ENCODE measurements around the gene PFKFB3. TPM values are rescaled to one million over a fixed set of nuclear protein-coding genes. Genes with fewer than 3 reads are reported as not detected.

The PFKFB3 gene
- total and polyA plus RNA-seq, 9 of the 15 experiments (the other 6 are each of a cell fraction or from before 2014, with no cell fraction given): 0.46 to 21.6 (median 7.8) TPM

- no peak overlapping the region for H3K4me2 ChIP-seq (ENCODE audit: insufficient read depth, low read length)
- peaks cover 73% of the 10 kb centered on the region; the same call in 2 of the 3 replicates for H3K36me3 ChIP-seq (ENCODE audit: control insufficient read depth, insufficient read depth, low read length)
- H3K4me1 ChIP-seq (replicated peaks in 1 of 2; ENCODE audit: control insufficient read depth in 2 of 2, insufficient read depth in 2 of 2, low read length in 2 of 2): peaks cover 0 to 8% of the 10 kb centered on the region in 2 experiments; a peak in 1 of 5 replicates
- ATAC-seq (no peak), DNase-seq (ENCODE audit: extremely low read depth in 1 of 4, low spot score in 3 of 4) (no peak), FAIRE-seq (no peak)
- intact Hi-C loops (cut with micrococcal nuclease): no loop called here
- H3K27me3 ChIP-seq (ENCODE audit: control insufficient read depth in 2 of 2, insufficient read depth in 2 of 2, low read length in 2 of 2): no peaks in the 10 kb centered on the region
- TF ChIP-seq ETS2 (tag; IDR thresholded peaks at IDR 0.05; ENCODE audit: borderline replicate concordance, poor library complexity, severe bottlenecking) (no peak), ILK (tag; IDR thresholded peaks at IDR 0.05; ENCODE audit: borderline replicate concordance, low read depth) (no peak), MXD1 (CRISPR knock-in tag; IDR thresholded peaks at IDR 0.05; ENCODE audit: borderline replicate concordance, poor library complexity, severe bottlenecking) (no peak), ZEB2 (IDR thresholded peaks at IDR 0.05) (no peak), CBX5 (IDR thresholded peaks at IDR 0.05; ENCODE audit: borderline replicate concordance, low read depth) (no peak), NR1H2 (CRISPR knock-in tag; IDR thresholded peaks at IDR 0.05) (no peak), DMBX1 (CRISPR knock-in tag; IDR thresholded peaks at IDR 0.05; ENCODE audit: borderline replicate concordance) (no peak), ZNF384 (IDR thresholded peaks at IDR 0.05; ENCODE audit: low read depth, low read length) (no peak), BRCA1 (IDR thresholded peaks at IDR 0.05) (no peak), BRCA1 (CRISPR knock-in tag; IDR thresholded peaks at IDR 0.05) (no peak), NCOA2 (IDR thresholded peaks at IDR 0.05; ENCODE audit: partially characterized antibody in 2 of 2) (no peak), PHF8 (IDR thresholded peaks at IDR 0.05; ENCODE audit: borderline replicate concordance, low read length) (no peak), ZNF740 (CRISPR knock-in tag; IDR thresholded peaks at IDR 0.05) (no peak), ZNF740 (tag; IDR thresholded peaks at IDR 0.05) (no peak), HOMEZ (CRISPR knock-in tag; IDR thresholded peaks at IDR 0.05) (no peak)
- no peaks in the 10 kb centered on the region for H3K79me2 ChIP-seq (ENCODE audit: control insufficient read depth, insufficient read depth, low read length)
- ChIA-PET CTCF (ENCODE audit: low intra/inter-chr PET ratio) (no interaction called here), POLR2A (interaction anchor here (0.6 to 0.7 kb wide), 3 partner anchors 11 to 402 kb away, joined by 3 to 5 read pairs (median 3); no protein-coding TSS in a partner anchor)
- no peak overlapping the region for H3K9ac ChIP-seq (ENCODE audit: insufficient read depth in 1 of 2, low read depth in 2 of 2, low read length in 2 of 2)
- no peak overlapping the region for H3K4me3 ChIP-seq
- WGBS (ENCODE audit: insufficient coverage, low coverage, missing lambda C conversion rate): 85% methylated on average over 20 of the region's 20 CpGs
- no TSS peak for BruUV-seq (replicated peaks)
- no peak overlapping the region for H2AFZ ChIP-seq (ENCODE audit: low read depth, low read length)
- no peaks in the 10 kb centered on the region for H3K9me3 ChIP-seq (replicated peaks; ENCODE audit: control insufficient read depth, insufficient read depth, low read depth, low read length)
- peaks cover 3% of the 10 kb centered on the region for H3K9me1 ChIP-seq (ENCODE audit: control insufficient read depth, insufficient read depth, low read length)
- H3K27ac ChIP-seq (ENCODE audit: extremely low read depth, low read depth, low read length): no peak overlapping the region
- in situ Hi-C loops (cut with MboI): no loop called here
- H4K20me1 ChIP-seq (replicated peaks; ENCODE audit: control insufficient read depth, insufficient read depth, low read length): no peaks in the 10 kb centered on the region
Measured at GRCh38 chr10:6216916-6217315, 14.2 kb downstream of the PFKFB3 start.
